ENCODE results near the gene HSDL1. TPM values are rescaled to one million over a fixed set of nuclear protein-coding genes. Genes with fewer than 3 reads are reported as not detected.

Gene HSDL1
- total RNA-seq, 2 experiments from 2014 or later, result 16.3 to 25.1 TPM

GRCh38 chr16:84193480-84193879 is 48.5 kb upstream of the HSDL1 start:
- ChIA-PET POLR2A (no interaction called here), CTCF (ENCODE audit: unreplicated experiment) (no interaction called here)
- no peaks in the 10 kb centered on the region for H3K4me1 ChIP-seq (ENCODE audit: insufficient read depth, low read length, poor library complexity, severe bottlenecking)
- TF ChIP-seq EZH2phosphoT487 (IDR thresholded peaks at IDR 0.05; ENCODE audit: borderline replicate concordance, low read depth, low read length) (no peak), CTCF (conservative IDR thresholded peaks at IDR 0.05; ENCODE audit: low read length) (no peak)
- no peaks in the 10 kb centered on the region for H3K9me2 ChIP-seq (ENCODE audit: insufficient read depth, low read length)
- H3K4me3 ChIP-seq (ENCODE audit: low read depth, low read length, poor library complexity, severe bottlenecking), result no peak overlapping the region
- BruUV-seq (replicated peaks), result no TSS peak
- no peak for DNase-seq (ENCODE audit: low spot score)
- H3K27ac ChIP-seq (ENCODE audit: low read depth, low read length, poor library complexity, severe bottlenecking), result no peak overlapping the region
- intact Hi-C loops (cut with micrococcal nuclease; ENCODE audit: unreplicated experiment), result no loop called here
- no peaks in the 10 kb centered on the region for H3K9me3 ChIP-seq (ENCODE audit: low read length)
- H3K4me2 ChIP-seq (ENCODE audit: low read length), result no peak overlapping the region
- H3K36me3 ChIP-seq (ENCODE audit: insufficient read depth, low read length), result no peaks in the 10 kb centered on the region
- H3K79me2 ChIP-seq (ENCODE audit: insufficient read depth, low read depth, low read length), result no peaks in the 10 kb centered on the region
- no peaks in the 10 kb centered on the region for H4K20me1 ChIP-seq (ENCODE audit: insufficient read depth, low read length)
- no peak overlapping the region for H2AFZ ChIP-seq (ENCODE audit: low read length)

GRCh38 chr16:84191466-84191865 is 46.5 kb upstream of the HSDL1 start:
- no peak for TF ChIP-seq EZH2phosphoT487 (IDR thresholded peaks at IDR 0.05; ENCODE audit: borderline replicate concordance, low read depth, low read length)
- no peak for TF ChIP-seq CTCF (conservative IDR thresholded peaks at IDR 0.05; ENCODE audit: low read length)
- no peaks in the 10 kb centered on the region for H3K4me1 ChIP-seq (ENCODE audit: insufficient read depth, low read length, poor library complexity, severe bottlenecking)
- H3K27ac ChIP-seq (ENCODE audit: low read depth, low read length, poor library complexity, severe bottlenecking), result no peak overlapping the region
- no peaks in the 10 kb centered on the region for H3K36me3 ChIP-seq (ENCODE audit: insufficient read depth, low read length)
- no peaks in the 10 kb centered on the region for H3K9me2 ChIP-seq (ENCODE audit: insufficient read depth, low read length)
- CTCF ChIA-PET (ENCODE audit: unreplicated experiment), result no interaction called here
- H3K9me3 ChIP-seq (ENCODE audit: low read length), result no peaks in the 10 kb centered on the region
- H3K79me2 ChIP-seq (ENCODE audit: insufficient read depth, low read depth, low read length), result peaks cover 3% of the 10 kb centered on the region; the same call in 1 of the 2 replicates
- intact Hi-C loops (cut with micrococcal nuclease; ENCODE audit: unreplicated experiment), result no loop called here
- POLR2A ChIA-PET, result no interaction called here
- no peak overlapping the region for H3K4me2 ChIP-seq (ENCODE audit: low read length)
- no peak overlapping the region for H3K4me3 ChIP-seq (ENCODE audit: low read depth, low read length, poor library complexity, severe bottlenecking)
- no peaks in the 10 kb centered on the region for H4K20me1 ChIP-seq (ENCODE audit: insufficient read depth, low read length)
- no peak overlapping the region for H2AFZ ChIP-seq (ENCODE audit: low read length)
- no peak for DNase-seq (ENCODE audit: low spot score)
- no TSS peak for BruUV-seq (replicated peaks)

- no peak within 1 kb of the TSS for H3K27ac ChIP-seq (ENCODE audit: low read depth, low read length, poor library complexity, severe bottlenecking)
- H2AFZ ChIP-seq (ENCODE audit: low read length), result no peak within 1 kb of the TSS
- no peak for TF ChIP-seq EZH2phosphoT487 (IDR thresholded peaks at IDR 0.05; ENCODE audit: borderline replicate concordance, low read depth, low read length)
- TF ChIP-seq CTCF (conservative IDR thresholded peaks at IDR 0.05; ENCODE audit: low read length), result no peak
- intact Hi-C loops (cut with micrococcal nuclease; ENCODE audit: unreplicated experiment), result no loop called here
- ChIA-PET POLR2A (no interaction called here), CTCF (ENCODE audit: unreplicated experiment) (no interaction called here)
- no peak for DNase-seq (ENCODE audit: low spot score)
- no TSS peak for BruUV-seq (replicated peaks)
- H3K4me3 ChIP-seq (ENCODE audit: low read depth, low read length, poor library complexity, severe bottlenecking), result no peak within 1 kb of the TSS
- peaks cover 4% of the 10 kb centered on the region for H3K4me1 ChIP-seq (ENCODE audit: insufficient read depth, low read length, poor library complexity, severe bottlenecking)
- no peaks in the 10 kb centered on the region for H3K9me3 ChIP-seq (ENCODE audit: low read length)
- no peaks in the 10 kb centered on the region for H3K9me2 ChIP-seq (ENCODE audit: insufficient read depth, low read length)
- H3K36me3 ChIP-seq (ENCODE audit: insufficient read depth, low read length), result no peaks in the 10 kb centered on the region
- no peak within 1 kb of the TSS for H3K4me2 ChIP-seq (ENCODE audit: low read length)
- H3K79me2 ChIP-seq (ENCODE audit: insufficient read depth, low read depth, low read length), result peaks cover 9% of the 10 kb centered on the region; the same call in 1 of the 2 replicates
- no peaks in the 10 kb centered on the region for H4K20me1 ChIP-seq (ENCODE audit: insufficient read depth, low read length)
These were observed 45.9 kb upstream of the HSDL1 start, which contains the start of gene ADAD2 for GRCh38 chr16:84190731-84191388. ADAD2 (plus strand) TSS chr16:84191157; CDS start chr16:84191231, 74 bp downstream.

Measured in OCI-LY7 (cell line).